Measurements from ENCODE around the gene POLL.
A peak's percentile ranks its signal among the peaks of the same experiment; 100 is the strongest.
"Not testable (repeated sequence)": the region's sequence is repeated elsewhere in the genome, so short reads cannot be mapped to it uniquely, and the experiment has no call there.

The POLL gene

DNA sequence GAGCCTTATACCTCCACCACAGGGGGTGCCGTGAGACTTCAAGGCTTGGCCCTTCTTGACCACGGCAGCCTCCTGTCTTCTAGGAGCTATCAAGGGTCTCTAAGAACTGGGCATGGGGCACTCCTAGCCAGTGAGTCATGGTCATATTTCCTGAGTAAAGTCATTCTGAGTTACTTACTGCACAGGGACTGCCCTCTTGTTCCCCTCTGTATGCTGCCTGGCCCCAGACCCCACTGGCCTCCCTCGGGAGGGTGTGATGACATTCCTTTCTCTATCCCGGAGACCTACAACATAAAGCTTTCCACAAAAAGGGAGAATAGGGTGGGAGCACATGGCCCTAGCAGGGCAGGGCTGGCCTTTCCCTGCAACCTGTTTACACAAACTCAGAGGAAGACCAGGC lies 21.4 kb upstream of the POLL start:
- Histone ChIP-seq H3K9ac (ENCODE audit: low read length in 2 of 2) (no peak overlapping the region), H3K36me3 (ENCODE audit: control insufficient read depth in 2 of 2, insufficient read depth in 2 of 2, low read length in 2 of 2) (peaks cover 23 to 51% of the 10 kb centered on the region in 2 donors), H3K4me3 (ENCODE audit: low read length in 2 of 2) (no peak overlapping the region), H3K27me3 (ENCODE audit: control insufficient read depth in 1 of 2, insufficient read depth in 2 of 2, low read length in 2 of 2) (no peaks in the 10 kb centered on the region), H3K27ac (ENCODE audit: low read length) (no peak overlapping the region), H3K4me1 (ENCODE audit: control insufficient read depth, insufficient read depth, low read length) (no peaks in the 10 kb centered on the region), H3K9me3 (ENCODE audit: control insufficient read depth in 2 of 2, low read length in 2 of 2) (no peaks in the 10 kb centered on the region)

- Histone ChIP-seq H3K27me3 (ENCODE audit: control insufficient read depth in 1 of 2, insufficient read depth in 2 of 2, low read length in 2 of 2) (no peaks in the 10 kb centered on the region), H3K9ac (ENCODE audit: low read length in 2 of 2) (no peak overlapping the region), H3K4me3 (ENCODE audit: low read length in 2 of 2) (no peak overlapping the region), H3K27ac (ENCODE audit: low read length) (no peak overlapping the region), H3K36me3 (ENCODE audit: control insufficient read depth in 2 of 2, insufficient read depth in 2 of 2, low read length in 2 of 2) (peaks cover 23 to 49% of the 10 kb centered on the region in 2 donors), H3K4me1 (ENCODE audit: control insufficient read depth, insufficient read depth, low read length) (no peaks in the 10 kb centered on the region), H3K9me3 (ENCODE audit: control insufficient read depth in 2 of 2, low read length in 2 of 2) (no peaks in the 10 kb centered on the region)
These were observed 19.1 kb upstream of the POLL start for GRCh38 chr10:101607124-101607523.

DNA sequence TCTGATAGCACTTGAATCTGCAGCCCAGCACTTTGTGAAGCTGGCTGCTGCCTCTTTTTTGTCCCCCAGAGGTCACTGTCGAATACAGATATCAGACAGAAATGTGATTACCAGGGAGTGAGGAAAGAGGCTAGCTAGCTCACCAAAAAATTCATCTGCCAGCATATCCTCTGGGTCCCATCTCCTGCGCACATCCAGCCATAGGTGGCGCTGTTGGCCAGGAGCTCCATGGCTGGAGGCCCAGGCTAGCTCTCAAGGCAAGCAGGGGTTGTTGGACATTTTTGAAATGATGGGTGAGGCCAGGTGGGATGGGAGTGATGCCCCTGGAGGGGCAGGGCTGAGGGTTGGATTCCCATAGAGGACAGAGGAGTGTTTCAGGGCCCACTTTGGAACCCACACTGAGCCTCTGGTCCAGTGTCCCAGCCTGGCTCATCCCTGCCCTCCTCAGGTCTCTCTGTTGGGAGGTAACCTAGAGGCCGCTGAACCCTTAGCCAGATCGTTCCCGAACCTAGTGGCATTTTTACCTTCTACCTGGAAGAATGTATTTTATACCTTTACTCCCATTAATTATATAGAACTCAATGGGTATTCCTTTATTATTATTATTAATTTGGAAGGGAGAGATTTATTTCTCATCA lies 14.8 kb upstream of the POLL start:
- H3K4me3 ChIP-seq (ENCODE audit: low read length in 2 of 2), result no peak overlapping the region
- H3K4me1 ChIP-seq (ENCODE audit: control insufficient read depth, insufficient read depth, low read length), result no peaks in the 10 kb centered on the region
- no peak overlapping the region for H3K27ac ChIP-seq (ENCODE audit: low read length)
- no peaks in the 10 kb centered on the region for H3K27me3 ChIP-seq (ENCODE audit: control insufficient read depth in 1 of 2, insufficient read depth in 2 of 2, low read length in 2 of 2)
- H3K36me3 ChIP-seq (ENCODE audit: control insufficient read depth in 2 of 2, insufficient read depth in 2 of 2, low read length in 2 of 2), result peaks cover 0 to 20% of the 10 kb centered on the region in 2 donors
- no peaks in the 10 kb centered on the region for H3K9me3 ChIP-seq (ENCODE audit: control insufficient read depth in 2 of 2, low read length in 2 of 2)
- H3K9ac ChIP-seq (ENCODE audit: low read length in 2 of 2), result no peak overlapping the region

DNA sequence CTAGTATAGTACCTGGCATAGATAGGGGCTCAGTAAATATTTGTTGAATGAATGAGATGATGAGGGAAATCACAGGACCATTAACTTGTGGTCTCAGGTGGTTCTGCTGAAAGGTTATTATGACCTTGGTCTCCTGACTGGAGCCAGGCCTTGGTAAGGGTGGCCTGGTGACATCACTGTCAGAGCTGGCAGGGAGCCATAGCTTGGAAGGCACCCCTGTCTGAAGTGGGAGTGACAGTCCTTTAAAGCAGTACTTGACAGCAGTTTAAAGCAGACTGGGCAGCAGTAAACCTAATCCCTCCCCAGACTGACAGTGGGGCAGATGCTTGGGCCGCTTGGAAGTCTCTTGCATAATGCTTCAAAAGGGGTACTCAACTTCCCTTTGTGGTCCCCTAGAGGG lies 13.5 kb upstream of the POLL start:
- Histone ChIP-seq H3K36me3 (ENCODE audit: control insufficient read depth in 2 of 2, insufficient read depth in 2 of 2, low read length in 2 of 2) (peaks cover 0 to 13% of the 10 kb centered on the region in 2 donors), H3K9ac (ENCODE audit: low read length in 2 of 2) (no peak overlapping the region), H3K27ac (ENCODE audit: low read length) (no peak overlapping the region), H3K27me3 (ENCODE audit: control insufficient read depth in 1 of 2, insufficient read depth in 2 of 2, low read length in 2 of 2) (no peaks in the 10 kb centered on the region), H3K9me3 (ENCODE audit: control insufficient read depth in 2 of 2, low read length in 2 of 2) (no peaks in the 10 kb centered on the region), H3K4me3 (ENCODE audit: low read length in 2 of 2) (no peak overlapping the region), H3K4me1 (ENCODE audit: control insufficient read depth, insufficient read depth, low read length) (no peaks in the 10 kb centered on the region)

GRCh38 chr10:101597091-101597900 lies 9.2 kb upstream of the POLL start:
- Histone ChIP-seq H3K9me3 (ENCODE audit: control insufficient read depth in 2 of 2, low read length in 2 of 2) (no peaks in the 10 kb centered on the region), H3K9ac (ENCODE audit: low read length in 2 of 2) (no peak overlapping the region), H3K27ac (ENCODE audit: low read length) (no peak overlapping the region), H3K4me1 (ENCODE audit: control insufficient read depth, insufficient read depth, low read length) (no peaks in the 10 kb centered on the region), H3K4me3 (ENCODE audit: low read length in 2 of 2) (no peak overlapping the region), H3K27me3 (ENCODE audit: control insufficient read depth in 1 of 2, insufficient read depth in 2 of 2, low read length in 2 of 2) (no peaks in the 10 kb centered on the region), H3K36me3 (ENCODE audit: control insufficient read depth in 2 of 2, insufficient read depth in 2 of 2, low read length in 2 of 2) (peaks cover 3 to 11% of the 10 kb centered on the region in 2 donors)

- Histone ChIP-seq H3K27ac (ENCODE audit: low read length) (no peak overlapping the region), H3K27me3 (ENCODE audit: control insufficient read depth in 1 of 2, insufficient read depth in 2 of 2, low read length in 2 of 2) (no peaks in the 10 kb centered on the region), H3K9ac (ENCODE audit: low read length in 2 of 2) (no peak overlapping the region), H3K36me3 (ENCODE audit: control insufficient read depth in 2 of 2, insufficient read depth in 2 of 2, low read length in 2 of 2) (peaks cover 3 to 7% of the 10 kb centered on the region in 2 donors), H3K4me1 (ENCODE audit: control insufficient read depth, insufficient read depth, low read length) (no peaks in the 10 kb centered on the region), H3K9me3 (ENCODE audit: control insufficient read depth in 2 of 2, low read length in 2 of 2) (no peaks in the 10 kb centered on the region), H3K4me3 (ENCODE audit: low read length in 2 of 2) (no peak overlapping the region)
These were observed 7.8 kb upstream of the POLL start for GRCh38 chr10:101595591-101596433.

DNA sequence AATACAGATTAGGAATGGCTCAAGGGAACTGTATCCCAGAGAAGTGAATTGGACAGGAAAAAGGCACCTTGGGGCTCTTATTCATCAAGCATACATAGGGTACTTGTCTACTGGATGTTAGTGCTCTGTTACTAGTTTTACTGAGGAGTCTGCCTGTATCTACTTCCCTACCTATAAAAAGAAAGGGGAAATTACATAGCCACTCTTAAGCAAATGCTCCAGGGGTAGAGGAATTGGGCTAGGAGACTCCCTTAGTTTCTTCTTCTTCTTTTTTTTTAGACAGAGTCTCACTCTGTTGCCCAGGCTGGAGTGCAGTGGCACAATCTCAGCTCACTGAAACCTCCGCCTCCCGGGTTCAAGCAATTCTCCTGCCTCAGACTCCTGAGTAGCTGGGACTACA lies 5.3 kb upstream of the POLL start:
- H3K9ac ChIP-seq (ENCODE audit: low read length in 2 of 2); H3K9me3 ChIP-seq (ENCODE audit: control insufficient read depth in 2 of 2, low read length in 2 of 2); H3K27me3 ChIP-seq (ENCODE audit: control insufficient read depth in 1 of 2, insufficient read depth in 2 of 2, low read length in 2 of 2); H3K27ac ChIP-seq (ENCODE audit: low read length); H3K4me3 ChIP-seq (ENCODE audit: low read length in 2 of 2); H3K4me1 ChIP-seq (ENCODE audit: control insufficient read depth, insufficient read depth, low read length); H3K36me3 ChIP-seq (ENCODE audit: control insufficient read depth in 2 of 2, insufficient read depth in 2 of 2, low read length in 2 of 2): not testable (repeated sequence)

DNA sequence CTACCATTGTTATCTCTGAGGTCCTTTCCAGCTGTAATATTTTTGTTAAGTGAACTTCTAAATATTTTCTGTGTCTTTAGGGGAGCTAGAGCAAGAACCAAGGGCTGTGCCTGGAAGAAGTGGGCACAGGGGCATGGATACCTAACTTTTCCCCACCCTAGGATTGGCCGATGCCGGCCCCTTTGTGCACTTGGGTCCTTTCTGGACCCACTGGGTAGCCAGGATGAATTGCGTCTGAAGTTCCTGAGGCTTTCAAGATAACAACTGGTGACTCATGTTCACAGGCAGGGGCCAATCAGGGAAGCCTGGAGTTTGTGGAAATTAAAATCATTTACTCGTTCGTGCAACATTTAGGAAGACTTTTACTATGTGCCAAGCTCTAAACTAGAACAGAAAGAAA lies 822 bp upstream of the POLL start:
- H3K27me3 ChIP-seq (ENCODE audit: control insufficient read depth in 1 of 2, insufficient read depth in 2 of 2, low read length in 2 of 2), result no peaks in the 10 kb centered on the region

GRCh38 chr10:101585841-101586240 lies 2.2 kb downstream of the POLL start:
- Histone ChIP-seq H3K9me3 (ENCODE audit: control insufficient read depth in 2 of 2, low read length in 2 of 2) (no peaks in the 10 kb centered on the region), H3K36me3 (ENCODE audit: control insufficient read depth in 2 of 2, insufficient read depth in 2 of 2, low read length in 2 of 2) (peaks cover 24 to 27% of the 10 kb centered on the region in 2 donors), H3K27ac (ENCODE audit: low read length) (no peak overlapping the region), H3K27me3 (ENCODE audit: control insufficient read depth in 1 of 2, insufficient read depth in 2 of 2, low read length in 2 of 2) (no peaks in the 10 kb centered on the region), H3K4me3 (ENCODE audit: low read length in 2 of 2) (no peak overlapping the region), H3K4me1 (ENCODE audit: control insufficient read depth, insufficient read depth, low read length) (peaks cover 17% of the 10 kb centered on the region), H3K9ac (ENCODE audit: low read length in 2 of 2) (no peak overlapping the region)

More for the DNA sequence above, 822 bp upstream of the POLL start:
- Histone ChIP-seq H3K27ac (ENCODE audit: low read length) (no peak overlapping the region), H3K9ac (ENCODE audit: low read length in 2 of 2) (peak overlapping the region in 1 of 2 donors; percentile 97), H3K4me1 (ENCODE audit: control insufficient read depth, insufficient read depth, low read length) (peaks cover 17% of the 10 kb centered on the region), H3K36me3 (ENCODE audit: control insufficient read depth in 2 of 2, insufficient read depth in 2 of 2, low read length in 2 of 2) (peaks cover 5 to 13% of the 10 kb centered on the region in 2 donors), H3K9me3 (ENCODE audit: control insufficient read depth in 2 of 2, low read length in 2 of 2) (no peaks in the 10 kb centered on the region), H3K4me3 (ENCODE audit: low read length in 2 of 2) (peak overlapping the region; percentile 98 to 99)

- Histone ChIP-seq H3K27me3 (ENCODE audit: control insufficient read depth in 1 of 2, insufficient read depth in 2 of 2, low read length in 2 of 2) (no peaks in the 10 kb centered on the region), H3K4me3 (ENCODE audit: low read length in 2 of 2) (no peak overlapping the region), H3K9ac (ENCODE audit: low read length in 2 of 2) (no peak overlapping the region), H3K4me1 (ENCODE audit: control insufficient read depth, insufficient read depth, low read length) (no peaks in the 10 kb centered on the region), H3K36me3 (ENCODE audit: control insufficient read depth in 2 of 2, insufficient read depth in 2 of 2, low read length in 2 of 2) (peaks cover 43 to 44% of the 10 kb centered on the region in 2 donors), H3K27ac (ENCODE audit: low read length) (no peak overlapping the region), H3K9me3 (ENCODE audit: control insufficient read depth in 2 of 2, low read length in 2 of 2) (no peaks in the 10 kb centered on the region)
These were observed 7.3 kb downstream of the POLL start for GRCh38 chr10:101580486-101581399.
